DOHH2 (cell line): ENCODE results near the gene PRMT7.

Experiments
- H3F3A ChIP-seq: fragments of 200-600 bp; sonication (generic), shearing (Covaris generic); 2 replicates; pipeline ENCODE4 v1.6.0; 2016; ENCODE audit warnings: antibody characterized with exemption, mild to moderate bottlenecking; ENCODE audit not compliant: control insufficient read depth, insufficient read depth
- H3K27ac ChIP-seq: fragments of 200-600 bp; sonication (generic); 2 replicates; pipeline ENCODE4 v1.5.1; 2014; ENCODE audit warnings: low read depth, mild to moderate bottlenecking, low read length, moderate library complexity
- H3K27me3 ChIP-seq: fragments of 200-600 bp; sonication (generic); 2 replicates; pipeline ENCODE4 v1.6.1; 2014; ENCODE audit warnings: mild to moderate bottlenecking, low read length, mixed read lengths; ENCODE audit not compliant: control insufficient read depth
- H3K36me3 ChIP-seq: fragments of 200-600 bp; sonication (generic); 2 replicates; pipeline ENCODE4 v1.6.1; 2014; ENCODE audit warnings: mild to moderate bottlenecking, low read length, moderate library complexity, mixed read lengths; ENCODE audit not compliant: control insufficient read depth
- H3K4me1 ChIP-seq: fragments of 200-600 bp; sonication (generic); 2 replicates; pipeline ENCODE4 v1.6.1; 2014; ENCODE audit warnings: mild to moderate bottlenecking, low read length, mixed read lengths; ENCODE audit not compliant: control insufficient read depth
- H3K4me2 ChIP-seq: fragments of 200-600 bp; sonication (generic); 2 replicates; pipeline ENCODE4 v1.6.0; 2014; ENCODE audit warnings: mild to moderate bottlenecking, low read length, moderate library complexity
- H3K4me3 ChIP-seq: fragments of 200-600 bp; sonication (generic); 2 replicates; pipeline ENCODE4 v1.5.1; 2014; ENCODE audit warnings: mild to moderate bottlenecking, low read length, mixed read lengths
- H3K79me2 ChIP-seq: fragments of 200-600 bp; sonication (generic); 2 replicates; pipeline ENCODE4 v1.6.1; 2014; ENCODE audit warnings: mild to moderate bottlenecking, low read length, mixed read lengths; ENCODE audit not compliant: control insufficient read depth
- H3K9me2 ChIP-seq: fragments of 200-600 bp; sonication (generic); replicated peaks from 2 replicates; pipeline ENCODE4 v1.6.1; 2014; ENCODE audit warnings: mild to moderate bottlenecking, low read length, mixed read lengths; ENCODE audit not compliant: control insufficient read depth
- H3K9me3 ChIP-seq: fragments of 200-600 bp; sonication (generic); 2 replicates; pipeline ENCODE4 v1.6.1; 2014; ENCODE audit warnings: antibody characterized with exemption, low read length, mixed read lengths; ENCODE audit not compliant: control insufficient read depth, insufficient read depth
- H4K20me1 ChIP-seq: fragments of 200-600 bp; sonication (generic); 2 replicates; pipeline ENCODE4 v1.6.0; 2014; ENCODE audit warnings: low read depth, mild to moderate bottlenecking, antibody characterized with exemption, low read length, moderate library complexity; ENCODE audit not compliant: control insufficient read depth, insufficient read depth
- CTCF ChIP-seq: fragments of 200-600 bp; sonication (generic); IDR thresholded peaks from one replicate; pipeline ENCODE4 v1.5.1; 2014; ENCODE audit warnings: antibody characterized with exemption, mild to moderate bottlenecking, low read depth, low read length; ENCODE audit not compliant: poor library complexity, severe bottlenecking
- EZH2phosphoT487 ChIP-seq: fragments of 200-600 bp; sonication (generic); IDR thresholded peaks from 2 replicates; pipeline ENCODE4 v1.6.1; 2017; ENCODE audit warnings: borderline replicate concordance, mild to moderate bottlenecking, antibody characterized with exemption, low read length, moderate library complexity, mixed read lengths

Gene PRMT7

GRCh38 chr16:68358951-68359350, 48.1 kb downstream of the PRMT7 start:
- Histone ChIP-seq H3K4me1 (peaks cover 10% of the 10 kb centered on the region), H3K9me2 (no peaks in the 10 kb centered on the region), H3K27ac (no peak overlapping the region), H3F3A (no peaks in the 10 kb centered on the region), H3K4me3 (no peak overlapping the region), H4K20me1 (no peaks in the 10 kb centered on the region), H3K9me3 (no peaks in the 10 kb centered on the region), H3K36me3 (peaks cover 41% of the 10 kb centered on the region), H3K4me2 (no peak overlapping the region), H3K27me3 (no peaks in the 10 kb centered on the region), H3K79me2 (no peaks in the 10 kb centered on the region)
- TF ChIP-seq EZH2phosphoT487 (no peak), CTCF (no peak)

- Histone ChIP-seq H3K4me2 (no peak overlapping the region), H3K79me2 (no peaks in the 10 kb centered on the region), H3K9me3 (no peaks in the 10 kb centered on the region), H4K20me1 (no peaks in the 10 kb centered on the region), H3K4me3 (no peak overlapping the region), H3K27me3 (no peaks in the 10 kb centered on the region), H3K27ac (no peak overlapping the region), H3K36me3 (peaks cover 36% of the 10 kb centered on the region), H3F3A (no peaks in the 10 kb centered on the region), H3K4me1 (peaks cover 10% of the 10 kb centered on the region), H3K9me2 (no peaks in the 10 kb centered on the region)
- TF ChIP-seq EZH2phosphoT487: no peak
- no peak for TF ChIP-seq CTCF
These were observed 48.8 kb downstream of the PRMT7 start for GRCh38 chr16:68359398-68360191.

GRCh38 chr16:68360547-68360946, 49.7 kb downstream of the PRMT7 start:
- H4K20me1 ChIP-seq: no peaks in the 10 kb centered on the region
- peaks cover 28% of the 10 kb centered on the region for H3K36me3 ChIP-seq
- H3K27ac ChIP-seq: no peak overlapping the region
- H3K79me2 ChIP-seq: no peaks in the 10 kb centered on the region
- no peaks in the 10 kb centered on the region for H3K9me2 ChIP-seq
- peaks cover 9% of the 10 kb centered on the region for H3K27me3 ChIP-seq
- no peak overlapping the region for H3K4me3 ChIP-seq
- TF ChIP-seq CTCF (no peak), EZH2phosphoT487 (no peak)
- no peaks in the 10 kb centered on the region for H3F3A ChIP-seq
- no peaks in the 10 kb centered on the region for H3K9me3 ChIP-seq
- H3K4me1 ChIP-seq: peaks cover 10% of the 10 kb centered on the region
- H3K4me2 ChIP-seq: no peak overlapping the region
